Prostate gland (tissue), 2 donors: ENCODE results near the gene ASMT.

ENCODE experiments used
- POLR2A ChIP-seq: fragments of 450-650 bp; IDR thresholded peaks from one replicate; pipeline ENCODE4 v1.6.1; 2016; ENCODE audit warnings: antibody characterized with exemption, mild to moderate bottlenecking
- TF ChIP-seq, protein P1 (sequence below), 4 experiments: fragments of 200-600 bp in 2 of 4; fragments of 450-650 bp in 2 of 4; sonication (generic) in 2 of 4; IDR thresholded peaks; 1 replicate in 3 of 4; 2 replicates in 1 of 4; pipeline ENCODE4 v1.5.1; 2016 to 2019; ENCODE audit warnings: antibody characterized with exemption in 4 of 4, mild to moderate bottlenecking in 2 of 4, moderate library complexity in 2 of 4

DNA sequence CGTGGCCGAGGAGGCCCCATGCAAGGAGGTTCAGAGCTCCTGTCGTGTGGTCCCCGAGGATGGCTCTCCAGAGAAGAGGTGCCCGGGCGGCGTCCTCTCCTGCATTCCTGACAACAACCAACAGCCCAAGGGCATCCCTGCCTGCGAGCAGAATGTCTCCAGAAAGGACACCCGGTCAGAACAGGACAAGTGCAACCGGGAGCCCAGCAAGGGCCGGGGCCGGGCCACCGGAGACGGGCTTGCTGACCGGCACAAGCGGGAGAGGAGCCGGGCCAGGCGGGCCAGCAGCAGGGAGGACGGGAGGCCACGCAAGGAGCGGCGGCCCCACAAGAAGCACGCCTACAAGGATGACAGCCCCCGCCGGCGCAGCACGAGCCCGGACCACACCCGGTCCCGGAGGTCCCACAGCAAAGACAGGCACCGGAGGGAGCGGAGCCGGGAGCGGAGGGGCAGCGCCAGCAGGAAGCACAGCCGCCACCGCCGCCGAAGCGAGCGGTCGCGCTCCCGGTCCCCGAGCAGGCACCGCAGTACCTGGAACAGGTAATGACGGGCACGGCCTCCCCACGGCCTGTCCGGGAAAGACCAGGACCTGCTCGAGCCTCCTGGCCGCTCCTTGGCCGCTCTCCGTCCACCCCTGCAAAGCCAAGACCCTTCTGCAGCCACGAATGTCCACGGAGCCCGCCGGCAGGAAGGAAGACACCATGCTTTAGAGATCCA, 13.7 kb upstream of the ASMT start:
- TF ChIP-seq, protein P1, sequence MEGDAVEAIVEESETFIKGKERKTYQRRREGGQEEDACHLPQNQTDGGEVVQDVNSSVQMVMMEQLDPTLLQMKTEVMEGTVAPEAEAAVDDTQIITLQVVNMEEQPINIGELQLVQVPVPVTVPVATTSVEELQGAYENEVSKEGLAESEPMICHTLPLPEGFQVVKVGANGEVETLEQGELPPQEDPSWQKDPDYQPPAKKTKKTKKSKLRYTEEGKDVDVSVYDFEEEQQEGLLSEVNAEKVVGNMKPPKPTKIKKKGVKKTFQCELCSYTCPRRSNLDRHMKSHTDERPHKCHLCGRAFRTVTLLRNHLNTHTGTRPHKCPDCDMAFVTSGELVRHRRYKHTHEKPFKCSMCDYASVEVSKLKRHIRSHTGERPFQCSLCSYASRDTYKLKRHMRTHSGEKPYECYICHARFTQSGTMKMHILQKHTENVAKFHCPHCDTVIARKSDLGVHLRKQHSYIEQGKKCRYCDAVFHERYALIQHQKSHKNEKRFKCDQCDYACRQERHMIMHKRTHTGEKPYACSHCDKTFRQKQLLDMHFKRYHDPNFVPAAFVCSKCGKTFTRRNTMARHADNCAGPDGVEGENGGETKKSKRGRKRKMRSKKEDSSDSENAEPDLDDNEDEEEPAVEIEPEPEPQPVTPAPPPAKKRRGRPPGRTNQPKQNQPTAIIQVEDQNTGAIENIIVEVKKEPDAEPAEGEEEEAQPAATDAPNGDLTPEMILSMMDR (IDR thresholded peaks at IDR 0.05): no peak
- no peak for TF ChIP-seq POLR2A
